HPDE6-E6E7 (cell line): Measurements from ENCODE around the gene ASMTL.
"Not testable (repeated sequence)": the region's sequence is repeated elsewhere in the genome, so short reads cannot be mapped to it uniquely, and the experiment has no call there.

Experiments used
- DNase-seq: peaks from one replicate; pipeline ENCODE4 v3.0.0; 2011; ENCODE audit warnings: missing footprints; ENCODE audit errors: extremely low spot score

The ASMTL gene

DNA sequence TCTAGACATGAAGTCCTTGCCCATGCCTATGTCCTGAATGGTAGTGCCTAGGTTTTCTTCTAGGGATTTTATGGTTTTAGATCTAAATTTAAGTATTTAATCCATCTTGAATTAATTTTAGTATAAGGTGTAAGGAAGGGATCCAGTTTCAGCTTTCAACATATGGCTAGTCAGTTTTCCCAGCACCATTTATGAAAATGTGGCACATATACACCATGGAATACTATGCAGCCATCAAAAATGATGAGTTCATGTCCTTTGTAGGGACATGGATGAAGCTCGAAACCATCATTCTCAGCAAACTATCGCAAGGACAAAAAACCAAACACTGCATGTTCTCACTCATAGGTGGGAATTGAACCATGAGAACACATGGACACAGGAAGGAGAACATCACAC, 29.8 kb upstream of the ASMTL start:
- not testable (repeated sequence) for DNase-seq

- no peak for DNase-seq
Measured at GRCh38 chrX:1481636-1482529, 29.2 kb upstream of the ASMTL start.

GRCh38 chrX:1480082-1480785, 27.5 kb upstream of the ASMTL start:
- no peak for DNase-seq

DNA sequence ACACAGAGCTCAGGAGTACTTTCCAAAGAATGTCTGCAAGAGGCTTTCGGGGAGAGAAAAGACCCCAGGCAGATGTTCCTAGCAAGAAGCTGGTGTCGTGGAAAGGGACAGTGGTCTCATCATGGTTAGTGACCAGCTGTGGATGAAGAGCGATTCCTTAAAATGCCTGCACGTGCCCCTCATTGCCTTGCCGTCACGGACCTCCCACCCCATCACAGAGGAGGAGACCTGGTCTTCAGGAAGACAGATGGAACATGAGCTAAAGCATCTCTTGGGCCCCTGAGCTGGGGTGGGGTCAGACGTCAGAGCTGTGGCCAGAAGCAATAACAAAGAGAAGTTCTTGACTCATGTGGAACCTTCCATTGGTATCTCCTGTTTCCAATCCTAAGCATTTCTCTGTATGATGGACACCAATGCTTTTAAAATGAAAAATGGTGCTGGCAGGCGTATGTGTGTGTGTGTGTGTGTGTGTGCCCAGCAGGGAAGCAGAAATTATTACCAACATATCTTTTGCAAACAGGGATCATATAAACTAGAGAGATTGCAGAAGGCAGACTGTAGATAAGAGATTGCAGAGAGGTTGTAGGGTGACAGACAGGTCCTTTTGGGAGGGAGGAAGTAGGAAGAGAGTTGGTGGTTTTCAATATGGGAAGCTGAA, 25.2 kb upstream of the ASMTL start:
- no peak for DNase-seq

DNA sequence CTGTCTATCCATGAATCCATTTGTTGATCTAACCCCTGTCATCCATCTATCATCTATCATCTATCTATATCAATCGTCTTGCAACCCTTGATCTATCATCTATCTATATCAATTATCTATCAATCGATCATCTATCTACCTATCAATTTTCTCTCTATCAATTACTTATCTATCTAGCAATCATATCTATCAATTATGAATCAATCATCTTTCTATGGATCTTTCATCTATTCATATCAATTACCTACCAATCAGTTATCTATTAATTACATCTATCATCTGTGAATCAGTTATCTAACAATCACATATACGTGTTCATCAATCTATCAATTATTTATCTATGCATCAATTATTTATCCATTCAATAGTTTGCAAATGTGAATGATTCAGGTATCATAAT, 24.5 kb upstream of the ASMTL start:
- no peak for DNase-seq

GRCh38 chrX:1476682-1477081, 24.0 kb upstream of the ASMTL start:
- no peak for DNase-seq

DNA sequence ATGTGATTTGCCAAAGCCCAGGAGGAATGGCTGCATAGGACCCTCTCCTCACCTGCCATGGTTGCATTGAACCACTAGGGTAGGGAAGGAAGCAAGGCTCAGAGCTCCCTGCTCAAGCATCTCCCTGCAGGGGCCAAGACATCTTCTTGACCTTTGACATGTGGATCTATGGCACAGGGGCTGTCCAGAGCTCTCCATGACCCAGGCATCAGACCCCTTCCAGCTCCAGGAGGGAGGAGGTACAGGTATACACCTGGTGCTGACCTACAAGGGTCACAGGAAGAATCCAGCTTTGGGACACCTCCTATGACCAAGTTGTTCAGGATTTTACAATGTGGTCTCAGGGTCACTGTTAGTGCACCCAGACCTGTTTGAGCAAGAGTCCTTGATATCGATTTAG, 23.2 kb upstream of the ASMTL start:
- DNase-seq: no peak

DNA sequence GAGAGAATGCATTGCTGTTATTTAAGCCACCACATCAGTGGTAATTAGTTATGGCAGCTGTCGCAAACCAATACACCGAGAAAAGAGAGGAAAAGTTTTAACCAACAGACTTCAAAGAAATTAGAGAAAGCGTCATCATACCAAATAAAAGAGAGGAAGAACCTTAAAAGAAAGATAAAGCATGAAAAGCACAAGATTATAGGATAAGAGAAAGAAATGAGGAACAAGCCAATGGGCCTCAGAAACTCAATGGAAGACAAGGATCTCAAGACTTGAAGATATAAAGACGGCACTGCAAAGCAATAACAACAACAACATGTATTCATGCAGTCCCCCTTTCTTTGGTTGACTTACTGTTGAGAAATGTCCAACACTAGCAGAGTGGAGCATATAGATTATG, 22.8 kb upstream of the ASMTL start:
- DNase-seq: no peak

GRCh38 chrX:1474593-1474992, 21.9 kb upstream of the ASMTL start:
- not testable (repeated sequence) for DNase-seq

DNA sequence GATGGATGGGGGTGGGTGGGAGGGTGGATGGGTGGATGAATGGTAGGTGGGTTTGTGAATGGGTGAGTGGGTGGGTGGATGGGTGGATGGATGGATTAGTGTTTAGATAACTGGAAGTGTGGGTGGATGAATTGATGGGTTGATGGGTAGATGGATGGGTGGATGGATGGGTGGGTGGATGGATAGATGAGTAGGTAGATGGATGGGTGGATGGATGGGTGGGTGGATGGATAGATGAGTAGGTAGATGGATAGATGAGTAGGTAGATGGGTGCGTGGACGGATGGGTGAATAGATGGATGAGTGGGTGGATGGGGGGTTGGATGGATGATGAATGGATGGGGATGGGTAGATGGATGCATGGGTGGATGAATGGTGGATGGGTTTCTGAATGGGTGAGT, 20.3 kb upstream of the ASMTL start:
- DNase-seq: no peak

GRCh38 chrX:1468250-1468772, 15.6 kb upstream of the ASMTL start:
- no peak for DNase-seq

DNA sequence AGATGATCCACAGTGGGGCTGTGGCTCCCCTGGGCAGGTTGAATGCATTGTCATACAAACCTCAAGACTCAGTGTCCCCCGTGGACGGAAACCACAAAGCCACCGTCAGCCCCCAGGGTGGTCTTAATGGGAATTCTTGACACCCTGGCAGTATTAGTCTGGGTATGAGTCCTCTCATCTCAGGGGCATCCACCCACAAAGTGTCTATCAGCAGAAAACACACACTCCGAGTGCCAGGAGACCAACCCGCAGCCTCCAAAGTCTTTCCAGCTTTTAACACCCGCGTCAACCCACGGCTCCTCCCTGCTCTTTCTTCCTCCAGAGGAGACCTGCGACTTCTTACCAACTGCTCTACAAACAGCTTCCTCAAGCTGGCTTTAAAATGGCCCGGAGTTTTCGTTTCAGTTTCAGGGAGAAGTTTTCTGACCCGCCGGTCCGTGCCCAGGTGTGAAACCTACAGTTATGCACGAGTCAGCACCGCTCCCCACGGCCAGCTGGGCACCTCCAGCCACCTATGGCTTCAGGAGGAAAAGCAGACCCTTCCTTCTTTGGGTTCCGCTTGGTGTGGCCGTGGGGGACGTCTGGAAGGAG, 14.4 kb upstream of the ASMTL start:
- no peak for DNase-seq

DNA sequence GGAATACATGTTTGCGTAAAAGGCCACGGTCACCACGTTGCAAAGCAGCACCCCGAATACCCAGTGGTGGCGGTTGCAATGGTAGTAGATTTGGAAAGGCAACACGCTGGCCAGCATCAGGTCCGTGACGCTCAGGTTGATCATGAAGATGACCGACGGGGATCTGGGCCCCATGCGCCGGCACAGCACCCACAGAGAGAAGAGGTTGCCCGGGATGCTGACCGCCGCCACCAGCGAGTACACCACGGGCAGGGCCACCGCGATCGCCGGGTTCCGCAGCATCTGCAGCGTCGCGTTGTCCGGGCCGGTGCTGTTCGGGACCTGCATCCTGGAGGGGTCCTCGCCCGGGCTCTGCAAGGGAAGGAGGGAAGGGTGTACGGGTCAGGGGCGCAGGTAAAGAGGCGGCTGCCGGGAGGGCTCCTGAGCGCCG, 13.5 kb upstream of the ASMTL start:
- no peak for DNase-seq

DNA sequence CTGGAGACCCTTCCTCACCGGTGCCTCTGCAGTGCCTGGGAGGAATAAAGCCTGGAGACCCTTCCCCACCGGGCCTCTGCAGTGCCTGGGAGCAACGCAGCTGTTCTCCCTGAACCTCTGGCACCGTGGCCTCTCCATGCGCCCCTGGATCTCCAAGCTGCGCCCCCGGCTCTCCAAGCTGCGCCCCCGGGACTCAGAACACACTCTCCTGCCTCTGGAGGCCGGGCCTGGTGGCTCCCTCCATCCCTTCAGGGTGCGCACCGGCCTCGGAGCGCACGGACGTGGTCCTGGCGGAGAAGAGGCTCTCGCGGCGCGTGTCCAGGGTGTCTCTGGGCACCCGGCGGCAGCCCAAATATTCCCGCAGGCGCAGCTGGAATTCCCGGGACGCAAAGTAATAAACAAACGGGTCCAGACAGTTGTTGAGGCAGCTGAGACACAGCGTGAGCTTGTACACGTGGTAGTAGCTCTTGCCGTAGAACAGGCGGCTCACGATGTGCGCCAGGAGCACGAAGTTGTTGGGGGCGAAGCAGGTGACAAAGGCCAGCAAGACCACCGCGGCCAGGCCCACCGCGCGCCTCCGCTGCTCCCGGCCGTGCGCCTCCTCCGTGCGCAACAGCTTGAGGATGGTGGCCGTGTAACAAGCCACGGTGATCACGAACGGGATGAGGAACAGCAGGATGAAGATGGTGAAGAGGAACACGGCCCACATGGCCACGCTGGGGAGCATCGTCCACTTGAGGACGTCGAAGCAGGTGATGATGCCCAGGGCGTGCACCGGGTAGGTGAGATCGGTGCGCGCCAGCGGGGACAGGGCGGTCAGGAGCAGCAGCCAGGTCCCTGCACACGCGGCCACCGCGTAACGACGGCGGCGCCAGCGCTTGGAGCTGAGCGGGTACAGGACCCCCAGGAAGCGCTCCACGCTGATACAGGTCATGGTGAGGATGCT, 12.8 kb upstream of the ASMTL start:
- DNase-seq: no peak

GRCh38 chrX:1464971-1465285, 12.2 kb upstream of the ASMTL start:
- no peak for DNase-seq

- no peak for DNase-seq
Measured at GRCh38 chrX:1464041-1464970, 11.6 kb upstream of the ASMTL start.

GRCh38 chrX:1463581-1463980, 10.9 kb upstream of the ASMTL start:
- DNase-seq: no peak

DNA sequence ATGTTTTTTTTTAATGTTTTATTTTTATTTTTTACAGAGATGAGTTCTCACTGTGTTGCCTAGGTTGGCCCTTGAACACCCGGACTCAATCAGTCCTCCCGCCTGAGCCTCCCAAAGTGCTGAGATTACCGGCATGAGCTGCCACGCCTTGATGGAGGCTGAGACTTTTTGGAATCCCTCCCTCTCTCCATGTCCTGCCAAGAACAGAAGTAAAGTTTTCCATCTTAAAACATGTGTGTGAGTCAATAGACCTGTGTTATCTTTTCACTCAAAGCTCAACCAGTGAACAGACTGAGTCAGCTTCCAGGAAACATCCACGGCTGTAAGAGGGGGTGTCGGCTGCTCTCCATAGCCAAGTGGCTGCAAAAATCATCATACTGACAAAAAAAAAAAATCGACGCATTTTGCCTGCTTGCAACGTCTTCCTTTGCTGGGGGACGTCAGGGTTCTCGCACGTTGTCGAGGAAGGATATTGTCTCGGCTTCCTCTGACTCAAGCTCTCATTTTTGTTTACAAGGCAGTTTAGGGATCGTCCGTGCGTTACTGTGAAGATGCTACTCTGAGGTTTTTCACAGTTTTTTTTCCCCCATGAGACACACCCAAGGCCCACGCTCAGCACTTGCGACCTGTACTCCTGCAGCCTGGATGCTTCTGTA, 10.0 kb upstream of the ASMTL start:
- no peak for DNase-seq

DNA sequence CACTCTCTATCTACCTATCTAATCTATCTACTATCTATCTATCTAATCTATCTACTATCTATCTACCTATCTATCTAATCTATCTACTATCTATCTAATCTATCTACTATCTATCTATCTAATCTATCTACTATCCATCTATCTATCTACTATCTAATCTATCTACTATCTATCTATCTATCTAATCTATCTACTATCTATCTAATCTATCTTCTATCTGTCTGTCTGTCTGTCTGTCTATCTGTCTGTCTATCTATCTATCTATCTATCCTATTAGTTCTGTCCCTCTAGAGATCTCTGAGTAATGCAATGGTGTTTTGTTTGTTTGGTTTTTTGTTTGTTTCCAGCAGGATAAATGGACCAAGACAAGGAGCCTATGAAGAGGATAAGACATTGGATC, 9.4 kb upstream of the ASMTL start:
- DNase-seq: no peak

DNA sequence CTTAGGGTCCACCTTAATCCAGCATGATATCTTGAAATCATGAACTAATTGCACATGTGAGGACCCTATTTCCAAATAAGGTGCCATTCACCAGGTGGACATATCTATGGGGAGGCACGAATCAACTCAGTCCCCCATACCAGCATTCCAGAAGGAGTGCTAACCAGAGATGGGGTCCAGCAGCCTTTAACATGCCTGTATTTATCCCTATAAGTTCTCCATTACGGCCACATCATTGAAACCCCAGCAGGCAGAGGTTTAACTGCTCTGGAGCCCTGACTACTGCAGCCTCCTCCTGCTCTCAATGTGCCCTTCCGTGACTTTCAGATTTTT, 3.2 kb upstream of the ASMTL start:
- DNase-seq: no peak
